Endothelial cell of umbilical vein (primary cell): ENCODE measurements around the gene MPG. TPM values are rescaled to one million over a fixed set of nuclear protein-coding genes. Genes with fewer than 3 reads are reported as not detected.

ENCODE experiments used
- BruUV-seq: library from RNA; stranded (reverse); fragments of 400-500 nt; replicated peaks from 2 replicates; lab custom pipeline; 2021; lab: Mats Ljungman, UMichigan
- CTCF ChIA-PET: fragments of 300-600, 350-600 bp; sonication (Branson Sonifier 250); formaldehyde crosslinking; loops from one replicate; lab custom pipeline; 2021; ENCODE audit warnings: antibody characterized with exemption, inconsistent platforms; lab: Charles Lee
- POLR2A ChIA-PET: fragments of 300-600, 350-600 bp; sonication (Branson Sonifier 250); formaldehyde crosslinking; loops from one replicate; lab custom pipeline; 2021; ENCODE audit warnings: antibody characterized with exemption, inconsistent platforms; lab: Charles Lee
- DNase-seq: peaks from one replicate; pipeline ENCODE4 v3.0.0-alpha.2; 2011; ENCODE audit warnings: low read depth, low spot score
- FAIRE-seq: peaks from 2 replicates; lab custom pipeline; 2011; peaks lifted over from hg19 to GRCh38; lab: Jason Lieb, UNC
- H2AFZ ChIP-seq: 2 replicates; pipeline ENCODE4 v1.6.0; 2012; ENCODE audit warnings: low read depth, low read length, control low read depth, inconsistent platforms
- H3K27ac ChIP-seq: 2 replicates; pipeline ENCODE4 v1.5.1; 2011; ENCODE audit warnings: low read depth, mild to moderate bottlenecking, control low read depth, low read length, moderate library complexity; ENCODE audit not compliant: insufficient read depth
- H3K27me3 ChIP-seq, 2 experiments: 2 replicates each; pipeline versions ENCODE4 v1.6.0 to v1.6.1; 2011; ENCODE audit warnings: low read length in 2 of 2, mixed read lengths in 1 of 2; ENCODE audit not compliant: control insufficient read depth in 2 of 2, insufficient read depth in 2 of 2
- H3K36me3 ChIP-seq, 2 experiments: 2 replicates in 1 of 2; 3 replicates in 1 of 2; pipeline ENCODE4 v1.5.1; 2011; ENCODE audit warnings: low read length in 2 of 2, mild to moderate bottlenecking in 1 of 2, moderate library complexity in 1 of 2; ENCODE audit not compliant: control insufficient read depth in 2 of 2, insufficient read depth in 2 of 2; ENCODE audit errors: extremely low read depth in 1 of 2
- H3K4me1 ChIP-seq: 3 replicates; pipeline ENCODE4 v1.5.1; 2011; ENCODE audit warnings: mild to moderate bottlenecking, low read length; ENCODE audit not compliant: control insufficient read depth, insufficient read depth; ENCODE audit errors: extremely low read depth
- H3K4me2 ChIP-seq: 2 replicates; pipeline ENCODE4 v1.6.1; 2011; ENCODE audit warnings: low read length, control low read depth, mixed read lengths; ENCODE audit not compliant: insufficient read depth
- H3K4me3 ChIP-seq, 3 experiments: fragments of 200-600 bp in 1 of 3; sonication (generic), shearing (Covaris generic) in 1 of 3; replicated peaks in 1 of 3; 2 replicates each; pipeline ENCODE4 v1.5.1; 2011 to 2016; ENCODE audit warnings: control low read depth in 3 of 3, low read length in 3 of 3, mild to moderate bottlenecking in 2 of 3, inconsistent platforms in 1 of 3, low read depth in 1 of 3, moderate library complexity in 1 of 3; ENCODE audit not compliant: insufficient read depth in 1 of 3
- H3K79me2 ChIP-seq: 2 replicates; pipeline ENCODE4 v1.6.0; 2012; ENCODE audit warnings: low read length, inconsistent platforms; ENCODE audit not compliant: control insufficient read depth, insufficient read depth
- H3K9ac ChIP-seq: replicated peaks from 2 replicates; pipeline ENCODE3; 2011; ENCODE audit warnings: low read length, control low read depth; ENCODE audit not compliant: insufficient read depth; ENCODE audit errors: extremely low read depth
- H3K9me1 ChIP-seq: replicated peaks from 3 replicates; pipeline ENCODE4 v1.6.0; 2011; ENCODE audit warnings: mild to moderate bottlenecking, low read length; ENCODE audit not compliant: control insufficient read depth, insufficient read depth; ENCODE audit errors: extremely low read depth
- H3K9me3 ChIP-seq: replicated peaks from 2 replicates; pipeline ENCODE4 v1.5.1; 2012; ENCODE audit warnings: low read length, inconsistent platforms; ENCODE audit not compliant: control insufficient read depth, insufficient read depth
- H4K20me1 ChIP-seq: replicated peaks from 2 replicates; pipeline ENCODE3; 2011; ENCODE audit warnings: mild to moderate bottlenecking, low read length; ENCODE audit not compliant: control insufficient read depth, insufficient read depth; ENCODE audit errors: extremely low read depth
- CTCF ChIP-seq, 2 donors: IDR thresholded peaks; 1 replicate in 1 of 2; 2 replicates in 1 of 2; pipeline ENCODE4 v1.5.1; 2011; ENCODE audit warnings: low read length in 2 of 2, mild to moderate bottlenecking in 2 of 2, moderate library complexity in 2 of 2, control low read depth in 1 of 2, inconsistent platforms in 1 of 2, low read depth in 1 of 2; ENCODE audit not compliant: insufficient read depth in 1 of 2; ENCODE audit errors: extremely low read depth in 1 of 2
- EZH2 ChIP-seq: IDR thresholded peaks from 2 replicates; pipeline ENCODE4 v1.6.1; 2012; ENCODE audit warnings: borderline replicate concordance, low read depth, mild to moderate bottlenecking, moderate library complexity, low read length, inconsistent platforms; ENCODE audit not compliant: severe bottlenecking
- FOS ChIP-seq: IDR thresholded peaks from 2 replicates; pipeline ENCODE4 v1.6.1; 2011; ENCODE audit warnings: mild to moderate bottlenecking, low read length, moderate library complexity, borderline replicate concordance; ENCODE audit not compliant: insufficient read depth
- GATA2 ChIP-seq: IDR thresholded peaks from 2 replicates; pipeline ENCODE4 v1.7.0; 2011; ENCODE audit warnings: low read depth, mild to moderate bottlenecking, moderate library complexity, mixed read lengths, low read length; ENCODE audit not compliant: insufficient read length, insufficient read depth
- JUN ChIP-seq: IDR thresholded peaks from 2 replicates; pipeline ENCODE4 v1.6.1; 2011; ENCODE audit warnings: borderline replicate concordance, low read depth; ENCODE audit not compliant: insufficient read length, insufficient read depth
- MAX ChIP-seq: IDR thresholded peaks from 2 replicates; pipeline ENCODE4 v1.6.1; 2011; ENCODE audit not compliant: insufficient read depth, insufficient read length
- MYC ChIP-seq: IDR thresholded peaks from one replicate; pipeline ENCODE4 v1.6.1; 2011; ENCODE audit warnings: mild to moderate bottlenecking, low read depth, low read length
- POLR2A ChIP-seq: IDR thresholded peaks from 2 replicates; pipeline ENCODE4 v1.6.1; 2012; ENCODE audit warnings: low read depth, mild to moderate bottlenecking, control low read depth, low read length
- POLR2AphosphoS5 ChIP-seq: IDR thresholded peaks from 2 replicates; pipeline ENCODE4 v1.6.1; 2012; ENCODE audit warnings: low read depth, mild to moderate bottlenecking, control low read depth, low read length, moderate library complexity; ENCODE audit not compliant: insufficient read depth
- dilution Hi-C: fragments of 300-500 bp; cut with MboI; formaldehyde crosslinking; loops from one replicate; pipeline ENCODE4 v1.15.0; 2019; ENCODE audit warnings: low sequenced_read_pairs; ENCODE audit not compliant: extremely low pct_ligation_motif_present
- intact Hi-C: fragments of 100-400 bp; cut with micrococcal nuclease; formaldehyde crosslinking; loops from one replicate; pipeline ENCODE4 v1.10.0; 2022
- polyA plus RNA-seq, 4 experiments: library from polyadenylated mRNA; depleted of rRNA in 3 of 4; stranded (reverse) in 3 of 4; unstranded in 1 of 4; fragments of >200 nt; gene quantifications; 2 replicates each; pipeline versions ENCODE4 v1.2.1 to v1.2.3, GENCODE V29; 2011 to 2012; ENCODE audit warnings: missing spikeins in 1 of 4
- total RNA-seq: library from RNA; stranded (reverse); gene quantifications from 2 replicates; pipeline ENCODE4 v1.2.3, GENCODE V29; 2021

Gene MPG
- total and polyA plus RNA-seq, 2 donors (not counting 3 experiments of a cell fraction or from before 2014, with no cell fraction given), result 70.5 to 140 TPM

- Histone ChIP-seq H4K20me1 (no peaks in the 10 kb centered on the region), H3K9me3 (no peaks in the 10 kb centered on the region), H3K9me1 (no peaks in the 10 kb centered on the region), H3K27ac (no peak overlapping the region), H3K9ac (no peak overlapping the region), H2AFZ (no peak overlapping the region), H3K79me2 (peaks cover 11% of the 10 kb centered on the region), H3K36me3 (no peaks in the 10 kb centered on the region), H3K4me3 (no peak overlapping the region), H3K4me2 (no peak overlapping the region), H3K4me1 (no peaks in the 10 kb centered on the region), H3K27me3 (no peaks in the 10 kb centered on the region)
- DNase-seq (no peak), FAIRE-seq (no peak)
- intact Hi-C loops (no loop called here), dilution Hi-C loops (no loop called here)
- TF ChIP-seq POLR2A (no peak), GATA2 (no peak), CTCF (IDR thresholded peaks at IDR 0.05; ENCODE audit: extremely low read depth in 1 of 2, insufficient read depth in 1 of 2, low read depth in 1 of 2, low read length in 2 of 2) (no peak), MAX (no peak), EZH2 (no peak), POLR2AphosphoS5 (no peak), JUN (no peak), FOS (no peak), MYC (no peak)
- no TSS peak for BruUV-seq
- ChIA-PET CTCF (interaction anchor here (0.5 kb wide), 1 partner anchor 71 kb away, joined by 3 read pairs; no protein-coding TSS in a partner anchor), POLR2A (no interaction called here)
Measured at GRCh38 chr16:130533-131173, 52.6 kb downstream of the MPG start.
